HG02870 (cell line): ENCODE results near the gene ITGA1.
"Not testable (repeated sequence)": the region's sequence is repeated elsewhere in the genome, so short reads cannot be mapped to it uniquely, and the experiment has no call there.

Source experiments
- ATAC-seq: cut with Tn5 transposase; IDR thresholded peaks from one replicate; pipeline ENCODE4 v1.9.1; 2021; ENCODE audit warnings: mild to moderate bottlenecking, moderate library complexity; ENCODE audit not compliant: unreplicated experiment

Gene ITGA1

GRCh38 chr5:52800394-52801213 lies 12.9 kb downstream of the ITGA1 start:
- ATAC-seq: peak; percentile 36

- ATAC-seq: no peak
These were observed 13.6 kb downstream of the ITGA1 start for GRCh38 chr5:52801329-52801728.

DNA sequence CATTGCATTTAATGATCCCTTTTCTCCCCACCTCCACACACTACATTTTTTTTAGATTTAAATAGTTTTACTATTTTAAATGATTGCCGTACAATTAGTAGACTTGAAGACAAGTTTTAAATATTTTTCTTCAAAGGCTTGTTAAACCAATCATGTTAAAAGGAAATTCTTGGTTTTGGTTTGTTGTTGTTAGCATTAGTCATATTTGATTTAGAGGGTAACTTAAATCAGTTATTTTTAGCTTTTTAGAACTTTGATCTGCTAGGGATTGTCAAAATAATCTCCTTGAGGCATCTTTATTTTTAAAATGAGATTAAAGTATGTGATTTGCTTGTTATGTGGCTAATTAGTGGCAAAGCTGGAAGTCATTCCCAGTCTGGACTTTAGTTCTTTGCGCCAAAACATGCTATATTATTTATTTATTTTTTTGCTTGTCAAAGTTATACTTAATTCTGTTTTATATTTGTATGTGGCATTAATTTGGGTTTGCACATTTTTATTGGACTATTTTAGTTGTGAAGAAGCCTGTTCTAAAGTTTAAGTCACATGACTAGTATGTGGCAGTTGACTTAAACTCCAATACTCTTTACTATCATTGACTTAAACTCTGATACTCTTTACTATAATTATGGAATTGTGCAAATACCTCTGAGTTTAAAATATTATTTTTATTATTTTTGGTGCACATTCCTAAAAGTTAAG lies 14.7 kb downstream of the ITGA1 start:
- no peak for ATAC-seq

GRCh38 chr5:52802974-52803336 lies 15.2 kb downstream of the ITGA1 start:
- ATAC-seq: no peak

GRCh38 chr5:52804387-52804791 lies 16.7 kb downstream of the ITGA1 start:
- ATAC-seq: no peak

DNA sequence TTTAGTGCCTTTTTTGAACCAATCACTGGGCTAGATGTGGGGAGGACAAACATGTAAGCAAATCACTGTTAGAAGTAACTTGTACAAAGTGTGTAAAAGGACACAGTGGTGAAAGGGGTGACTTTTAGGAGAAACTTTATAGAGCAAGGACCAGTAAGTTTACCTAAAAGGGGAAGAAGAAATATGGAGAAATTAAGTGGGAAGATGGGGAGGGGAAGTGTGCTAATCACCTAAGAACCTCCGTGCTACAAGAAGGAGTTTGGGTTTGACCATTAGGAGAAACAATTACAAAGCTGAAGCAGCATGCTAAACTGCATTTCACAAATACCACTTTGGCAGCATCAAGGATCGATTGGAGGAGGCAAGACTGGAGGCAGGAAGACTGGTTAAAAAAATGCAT lies 17.3 kb downstream of the ITGA1 start:
- ATAC-seq: no peak

- ATAC-seq: no peak
These were observed 17.9 kb downstream of the ITGA1 start for GRCh38 chr5:52805615-52806014.

- ATAC-seq: no peak
These were observed 19.3 kb downstream of the ITGA1 start for GRCh38 chr5:52807037-52807436.

DNA sequence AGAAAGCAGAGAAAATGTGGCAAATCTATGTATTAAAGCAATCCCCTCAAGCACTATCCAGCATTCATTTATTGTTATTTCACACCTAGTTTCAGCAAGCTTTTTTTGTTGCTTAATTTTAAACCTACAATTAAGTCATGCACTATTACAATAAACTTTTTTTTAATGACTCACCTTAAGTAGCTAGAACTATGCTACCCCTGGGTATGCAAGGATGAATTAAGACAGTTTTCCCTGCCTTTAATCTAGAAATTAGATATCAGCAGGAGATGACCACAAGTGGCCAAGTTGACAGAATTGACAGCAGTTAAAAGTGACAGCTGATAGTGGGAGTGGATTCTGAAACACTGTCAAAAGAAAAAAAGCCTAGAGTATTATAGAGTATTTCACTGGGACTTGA lies 20.0 kb downstream of the ITGA1 start:
- ATAC-seq: no peak

GRCh38 chr5:52808316-52808901 lies 20.7 kb downstream of the ITGA1 start:
- no peak for ATAC-seq

GRCh38 chr5:52809884-52810283 lies 22.2 kb downstream of the ITGA1 start:
- ATAC-seq: no peak

GRCh38 chr5:52810426-52810825 lies 22.7 kb downstream of the ITGA1 start:
- no peak for ATAC-seq

DNA sequence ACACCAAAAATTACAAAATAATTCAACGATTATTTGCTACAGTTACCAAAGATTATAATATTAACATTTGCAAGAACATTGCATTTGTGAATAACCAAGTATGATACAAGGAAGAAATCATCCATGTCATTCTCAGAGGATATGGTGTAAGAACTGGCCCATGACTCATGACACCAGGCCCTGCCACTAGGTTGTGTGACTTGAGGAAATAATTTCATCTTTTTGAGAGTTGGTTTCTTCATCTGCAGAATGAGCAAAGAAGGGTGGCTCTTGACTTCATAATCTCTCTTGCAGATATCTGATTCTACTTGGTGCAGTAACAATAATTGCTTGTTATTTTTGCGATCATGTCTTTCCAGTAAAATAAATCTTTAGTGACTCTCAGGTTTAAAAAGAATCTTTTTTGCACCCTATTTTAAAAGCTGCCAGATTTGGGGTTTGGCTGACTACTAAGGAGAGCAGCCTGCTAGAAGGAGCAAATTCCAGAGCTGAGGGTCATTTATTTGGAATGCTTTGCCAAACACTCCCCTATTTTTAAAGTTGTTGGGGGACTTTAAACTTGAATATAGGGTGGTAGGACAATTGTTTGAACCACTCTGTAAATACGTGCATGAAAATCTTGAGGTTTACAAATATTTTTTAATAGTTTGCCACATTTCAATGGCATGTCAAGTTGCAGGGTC lies 23.5 kb downstream of the ITGA1 start:
- no peak for ATAC-seq

GRCh38 chr5:52814352-52815148 lies 26.8 kb downstream of the ITGA1 start:
- ATAC-seq: no peak

DNA sequence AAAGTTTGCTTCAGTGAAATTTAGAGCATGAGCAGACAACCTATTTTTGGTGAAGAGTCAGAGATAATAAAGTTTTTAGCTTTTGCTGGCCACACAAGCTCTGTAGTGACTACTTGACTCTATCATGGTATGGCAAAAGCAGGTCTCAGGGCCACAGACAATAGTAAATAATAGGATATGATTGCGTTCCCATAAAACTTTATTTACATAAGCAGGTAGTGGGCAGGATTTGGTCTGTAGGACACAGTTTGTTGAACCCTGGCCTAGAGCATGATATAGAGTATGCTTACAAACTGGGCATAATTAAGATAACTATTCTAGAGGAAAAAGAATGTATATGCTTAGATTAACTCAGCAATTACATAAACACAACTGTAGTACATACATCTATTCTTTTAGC lies 30.1 kb downstream of the ITGA1 start:
- ATAC-seq: no peak

DNA sequence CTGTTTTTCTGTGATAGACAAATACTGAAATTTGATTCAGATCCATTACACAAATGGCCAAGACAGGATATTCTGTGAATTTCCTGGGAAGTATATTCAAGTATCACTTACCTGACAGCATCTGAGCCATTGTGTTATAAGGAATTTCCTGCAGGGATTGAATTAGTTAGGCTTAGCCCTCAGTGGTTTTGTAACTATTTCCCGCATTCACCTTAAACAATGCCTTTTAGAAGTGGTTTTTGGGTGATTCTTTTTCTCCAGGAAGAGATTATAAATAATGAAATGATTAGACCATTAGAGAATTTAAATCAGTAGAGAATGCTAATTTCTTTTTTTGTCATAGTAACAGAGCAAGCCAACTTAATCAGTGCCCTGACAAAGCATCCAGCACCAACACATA lies 30.6 kb downstream of the ITGA1 start:
- ATAC-seq: no peak

DNA sequence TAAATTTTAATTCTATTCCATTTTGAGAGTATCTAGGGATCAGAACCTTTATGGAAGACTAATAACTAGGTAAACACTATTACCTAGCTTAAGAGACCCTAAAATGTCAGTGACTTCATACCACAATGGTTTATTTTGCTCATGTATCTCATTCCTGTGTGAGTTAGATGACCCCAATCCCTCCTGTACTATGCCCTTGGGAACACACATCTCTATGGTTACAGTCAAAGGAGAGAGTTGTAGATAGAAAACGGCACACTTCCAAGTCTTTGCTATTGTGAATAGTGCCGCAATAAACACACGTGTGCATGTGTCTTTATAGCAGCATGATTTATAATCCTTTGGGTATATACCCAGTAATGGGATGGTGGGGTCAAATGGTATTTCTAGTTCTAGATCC lies 31.1 kb downstream of the ITGA1 start:
- ATAC-seq: not testable (repeated sequence)

GRCh38 chr5:52821901-52822300 lies 34.2 kb downstream of the ITGA1 start:
- ATAC-seq: no peak

GRCh38 chr5:52822437-52822836 lies 34.7 kb downstream of the ITGA1 start:
- ATAC-seq: no peak

DNA sequence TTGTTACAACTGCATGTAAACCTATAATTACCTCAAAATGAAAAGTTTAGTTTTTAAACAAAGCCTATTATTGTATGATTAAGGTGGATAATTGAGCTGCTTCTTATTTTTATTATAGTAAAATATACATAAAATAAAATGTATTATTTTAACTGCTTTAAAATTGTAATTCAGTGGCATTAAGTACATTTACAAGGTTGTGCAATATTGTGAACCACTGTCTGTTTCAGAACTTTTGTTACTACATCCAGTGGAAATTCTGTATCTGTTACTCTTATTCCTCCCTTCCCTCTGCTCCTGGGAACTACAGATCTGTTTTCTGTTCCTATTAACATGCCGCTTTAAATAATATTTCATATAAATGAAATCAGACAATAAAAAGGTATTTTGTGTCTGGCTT lies 37.1 kb downstream of the ITGA1 start:
- no peak for ATAC-seq

GRCh38 chr5:52825826-52826225 lies 38.1 kb downstream of the ITGA1 start:
- peak; percentile 98 for ATAC-seq
